Measurements from ENCODE around the gene ZNF436. TPM values are rescaled to one million over a fixed set of nuclear protein-coding genes. Genes with fewer than 3 reads are reported as not detected.

Gene ZNF436
- total and polyA plus RNA-seq, 9 of the 15 experiments (the other 6 are each of a cell fraction or from before 2014, with no cell fraction given) = 2.1 to 11.3 (median 6.8) TPM

- TF ChIP-seq, protein P1, sequence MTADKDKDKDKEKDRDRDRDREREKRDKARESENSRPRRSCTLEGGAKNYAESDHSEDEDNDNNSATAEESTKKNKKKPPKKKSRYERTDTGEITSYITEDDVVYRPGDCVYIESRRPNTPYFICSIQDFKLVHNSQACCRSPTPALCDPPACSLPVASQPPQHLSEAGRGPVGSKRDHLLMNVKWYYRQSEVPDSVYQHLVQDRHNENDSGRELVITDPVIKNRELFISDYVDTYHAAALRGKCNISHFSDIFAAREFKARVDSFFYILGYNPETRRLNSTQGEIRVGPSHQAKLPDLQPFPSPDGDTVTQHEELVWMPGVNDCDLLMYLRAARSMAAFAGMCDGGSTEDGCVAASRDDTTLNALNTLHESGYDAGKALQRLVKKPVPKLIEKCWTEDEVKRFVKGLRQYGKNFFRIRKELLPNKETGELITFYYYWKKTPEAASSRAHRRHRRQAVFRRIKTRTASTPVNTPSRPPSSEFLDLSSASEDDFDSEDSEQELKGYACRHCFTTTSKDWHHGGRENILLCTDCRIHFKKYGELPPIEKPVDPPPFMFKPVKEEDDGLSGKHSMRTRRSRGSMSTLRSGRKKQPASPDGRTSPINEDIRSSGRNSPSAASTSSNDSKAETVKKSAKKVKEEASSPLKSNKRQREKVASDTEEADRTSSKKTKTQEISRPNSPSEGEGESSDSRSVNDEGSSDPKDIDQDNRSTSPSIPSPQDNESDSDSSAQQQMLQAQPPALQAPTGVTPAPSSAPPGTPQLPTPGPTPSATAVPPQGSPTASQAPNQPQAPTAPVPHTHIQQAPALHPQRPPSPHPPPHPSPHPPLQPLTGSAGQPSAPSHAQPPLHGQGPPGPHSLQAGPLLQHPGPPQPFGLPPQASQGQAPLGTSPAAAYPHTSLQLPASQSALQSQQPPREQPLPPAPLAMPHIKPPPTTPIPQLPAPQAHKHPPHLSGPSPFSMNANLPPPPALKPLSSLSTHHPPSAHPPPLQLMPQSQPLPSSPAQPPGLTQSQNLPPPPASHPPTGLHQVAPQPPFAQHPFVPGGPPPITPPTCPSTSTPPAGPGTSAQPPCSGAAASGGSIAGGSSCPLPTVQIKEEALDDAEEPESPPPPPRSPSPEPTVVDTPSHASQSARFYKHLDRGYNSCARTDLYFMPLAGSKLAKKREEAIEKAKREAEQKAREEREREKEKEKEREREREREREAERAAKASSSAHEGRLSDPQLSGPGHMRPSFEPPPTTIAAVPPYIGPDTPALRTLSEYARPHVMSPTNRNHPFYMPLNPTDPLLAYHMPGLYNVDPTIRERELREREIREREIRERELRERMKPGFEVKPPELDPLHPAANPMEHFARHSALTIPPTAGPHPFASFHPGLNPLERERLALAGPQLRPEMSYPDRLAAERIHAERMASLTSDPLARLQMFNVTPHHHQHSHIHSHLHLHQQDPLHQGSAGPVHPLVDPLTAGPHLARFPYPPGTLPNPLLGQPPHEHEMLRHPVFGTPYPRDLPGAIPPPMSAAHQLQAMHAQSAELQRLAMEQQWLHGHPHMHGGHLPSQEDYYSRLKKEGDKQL (CRISPR knock-in tag; IDR thresholded peaks at IDR 0.05; ENCODE audit: borderline replicate concordance) = no peak
- no peak for TF ChIP-seq C11orf30 (IDR thresholded peaks at IDR 0.05; ENCODE audit: low read depth)
- peak; percentile 94 for TF ChIP-seq FOSL1 (tag; conservative IDR thresholded peaks at IDR 0.05)
- TF ChIP-seq SIRT6 (IDR thresholded peaks at IDR 0.05; ENCODE audit: low read depth, low read length) = no peak
- TF ChIP-seq KLF6 (CRISPR knock-in tag; IDR thresholded peaks at IDR 0.05; ENCODE audit: borderline replicate concordance) = no peak
- TF ChIP-seq ETS1 (conservative IDR thresholded peaks at IDR 0.05; ENCODE audit: control insufficient read depth, low read depth, low read length) = no peak
- no peak for TF ChIP-seq TCF3 (CRISPR knock-in tag; IDR thresholded peaks at IDR 0.05)
- TF ChIP-seq MYBL2 (IDR thresholded peaks at IDR 0.05; ENCODE audit: low read depth) = no peak
- TF ChIP-seq MYBL2 (CRISPR knock-in tag; IDR thresholded peaks at IDR 0.05; ENCODE audit: borderline replicate concordance) = no peak
- peak; percentile 63; the same call in 1 of the 2 replicates for TF ChIP-seq HDAC2 (IDR thresholded peaks at IDR 0.05)
- no peak for TF ChIP-seq NR4A1 (CRISPR knock-in tag; IDR thresholded peaks at IDR 0.05)
- no peak for TF ChIP-seq NR4A1 (tag; IDR thresholded peaks at IDR 0.05)
- no peak for TF ChIP-seq CREBBP (IDR thresholded peaks at IDR 0.05; ENCODE audit: low read depth, low read length)
- TF ChIP-seq, protein P2, sequence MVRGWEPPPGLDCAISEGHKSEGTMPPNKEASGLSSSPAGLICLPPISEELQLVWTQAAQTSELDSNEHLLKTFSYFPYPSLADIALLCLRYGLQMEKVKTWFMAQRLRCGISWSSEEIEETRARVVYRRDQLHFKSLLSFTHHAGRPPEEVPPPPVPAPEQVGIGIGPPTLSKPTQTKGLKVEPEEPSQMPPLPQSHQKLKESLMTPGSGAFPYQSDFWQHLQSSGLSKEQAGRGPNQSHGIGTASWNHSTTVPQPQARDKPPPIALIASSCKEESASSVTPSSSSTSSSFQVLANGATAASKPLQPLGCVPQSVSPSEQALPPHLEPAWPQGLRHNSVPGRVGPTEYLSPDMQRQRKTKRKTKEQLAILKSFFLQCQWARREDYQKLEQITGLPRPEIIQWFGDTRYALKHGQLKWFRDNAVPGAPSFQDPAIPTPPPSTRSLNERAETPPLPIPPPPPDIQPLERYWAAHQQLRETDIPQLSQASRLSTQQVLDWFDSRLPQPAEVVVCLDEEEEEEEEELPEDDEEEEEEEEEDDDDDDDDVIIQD (CRISPR knock-in tag; IDR thresholded peaks at IDR 0.05) = no peak
- TF ChIP-seq BHLHE40 (IDR thresholded peaks at IDR 0.05; ENCODE audit: low read length) = no peak
- peak in 1 of 2 experiments; percentile 79; a peak in 2 of 4 replicates for TF ChIP-seq RCOR1 (IDR thresholded peaks at IDR 0.05; ENCODE audit: borderline replicate concordance in 1 of 2, low read depth in 2 of 2, low read length in 2 of 2)
Observed at GRCh38 chr1:23384312-23385058, 14.8 kb upstream of the ZNF436 start (continued).
